Renal cortex interstitium (tissue), 11 donors: Measurements from ENCODE around the gene DENND1B. TPM values are rescaled to one million over a fixed set of nuclear protein-coding genes. Genes with fewer than 3 reads are reported as not detected.
A peak's percentile ranks its signal among the peaks of the same experiment; 100 is the strongest.
"Not testable (repeated sequence)": the region's sequence is repeated elsewhere in the genome, so short reads cannot be mapped to it uniquely, and the experiment has no call there.

ENCODE experiments used
- DNase-seq, 11 donors: peaks; one replicate each; pipeline ENCODE4 v3.0.0-alpha.2; 2013; ENCODE audit warnings: low read depth in 9 of 11, low spot score in 4 of 11; ENCODE audit errors: extremely low read depth in 1 of 11
- polyA plus RNA-seq, 3 donors: library from polyadenylated mRNA; unstranded; fragments of 120-200 nt; gene quantifications; one replicate each; pipeline ENCODE4 v1.2.1, GENCODE V29; 2013; ENCODE audit not compliant: insufficient read length in 3 of 3

Gene DENND1B
- polyA plus RNA-seq, 3 donors, result 10.5 to 12.9 (median 12.6) TPM

DNA sequence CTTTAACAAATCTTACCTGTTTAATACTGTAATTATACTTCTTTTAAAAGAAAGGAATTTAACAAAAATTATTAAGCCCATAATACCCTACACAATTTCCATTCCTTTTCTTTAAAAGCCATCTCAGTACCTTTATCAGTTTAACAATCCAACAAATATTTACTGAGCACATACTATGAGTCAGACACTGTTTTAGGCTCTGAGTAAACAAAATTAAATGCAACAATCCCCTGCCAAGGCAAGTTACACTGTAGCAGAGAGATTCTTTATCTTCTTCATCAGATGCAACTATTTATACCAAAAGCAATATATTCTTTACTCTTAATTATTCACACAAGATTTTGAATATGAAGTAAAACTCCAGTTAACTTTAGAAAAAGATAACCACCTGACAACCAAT, 12.0 kb downstream of the DENND1B start:
- DNase-seq, result no peak

GRCh38 chr1:197761654-197762053, 13.6 kb downstream of the DENND1B start:
- no peak for DNase-seq

DNA sequence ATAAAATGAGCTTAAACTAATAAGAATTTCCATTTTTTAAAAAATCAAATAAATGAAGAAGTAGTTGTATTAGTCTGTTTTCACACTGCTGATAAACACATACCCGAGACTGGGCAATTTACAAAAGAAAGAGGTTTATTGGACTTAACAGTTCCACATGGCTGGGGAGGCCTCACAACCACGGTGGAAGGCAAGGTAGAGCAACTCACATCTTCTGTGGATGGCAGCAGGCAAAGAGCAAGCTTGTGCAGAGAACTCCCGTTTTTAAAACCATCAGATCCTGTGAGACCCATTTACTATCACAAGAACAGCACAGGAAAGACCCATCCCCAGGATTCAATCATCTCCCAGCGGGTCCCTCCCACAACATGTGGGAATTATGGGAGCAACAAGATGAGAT, 19.7 kb downstream of the DENND1B start:
- DNase-seq, result not testable (repeated sequence)

DNA sequence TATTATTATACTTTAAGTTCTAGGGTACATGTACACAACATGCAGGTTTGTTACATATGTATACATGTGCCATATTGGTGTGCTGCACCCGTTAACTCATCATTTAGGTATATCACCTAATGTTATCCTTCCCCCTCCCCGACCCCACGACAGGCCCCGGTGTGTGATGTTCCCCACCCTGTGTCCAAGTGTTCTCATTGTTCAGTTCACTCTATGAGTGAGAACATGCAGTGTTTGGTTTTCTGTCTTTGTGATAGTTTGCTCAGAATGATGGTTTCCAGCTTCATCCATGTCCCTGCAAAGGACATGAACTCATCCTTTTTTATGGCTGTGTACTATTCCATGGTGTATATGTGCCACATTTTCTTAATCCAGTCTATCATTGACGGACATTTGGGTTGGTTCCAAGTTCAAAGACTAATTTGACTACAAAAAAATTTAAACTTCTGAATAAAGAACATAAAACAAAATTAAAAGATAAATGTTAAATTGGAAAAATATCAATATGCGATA, 22.6 kb downstream of the DENND1B start:
- DNase-seq, result not testable (repeated sequence)

GRCh38 chr1:197750366-197750765, 24.9 kb downstream of the DENND1B start:
- DNase-seq, result no peak

GRCh38 chr1:197745911-197746310, 29.4 kb downstream of the DENND1B start:
- DNase-seq, result no peak

DNA sequence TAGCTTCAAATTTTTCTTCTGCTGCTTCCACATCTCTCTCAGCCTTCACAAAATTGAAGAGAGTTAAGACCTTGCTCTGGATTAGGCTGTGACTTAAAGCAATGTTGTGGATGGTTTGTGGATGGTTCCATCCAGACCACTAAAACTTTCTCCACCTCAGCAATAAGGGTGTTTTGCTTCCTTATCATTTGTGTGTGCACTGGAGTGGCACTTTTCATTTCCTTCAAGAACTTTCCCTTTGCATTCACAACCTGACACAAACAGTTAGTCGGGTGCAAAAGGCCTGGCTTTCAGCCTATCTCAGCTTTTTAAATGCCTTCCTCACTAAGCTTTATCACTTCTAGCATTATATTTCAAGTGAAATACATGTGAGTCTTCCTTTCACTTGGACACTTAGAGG, 30.3 kb downstream of the DENND1B start:
- DNase-seq, result no peak

DNA sequence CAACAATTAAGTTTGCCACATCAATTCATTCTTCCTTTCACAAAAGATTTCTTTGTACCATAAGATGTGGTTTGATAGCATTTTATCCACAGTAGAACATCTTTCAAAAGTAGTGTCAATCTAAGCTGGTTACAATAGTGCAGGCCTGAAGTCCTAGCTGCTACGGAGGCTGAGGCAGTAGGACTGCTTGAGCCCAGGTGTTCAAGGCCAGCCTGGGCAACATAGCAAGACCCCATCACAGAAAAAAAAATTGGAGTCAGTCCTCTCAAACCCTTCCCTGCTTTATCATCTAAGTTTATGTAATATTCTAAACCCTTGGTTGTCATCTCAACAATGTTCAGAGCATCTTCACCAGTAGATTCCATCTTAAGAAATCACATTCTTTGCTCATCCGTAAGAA, 31.7 kb downstream of the DENND1B start:
- DNase-seq, result no peak

DNA sequence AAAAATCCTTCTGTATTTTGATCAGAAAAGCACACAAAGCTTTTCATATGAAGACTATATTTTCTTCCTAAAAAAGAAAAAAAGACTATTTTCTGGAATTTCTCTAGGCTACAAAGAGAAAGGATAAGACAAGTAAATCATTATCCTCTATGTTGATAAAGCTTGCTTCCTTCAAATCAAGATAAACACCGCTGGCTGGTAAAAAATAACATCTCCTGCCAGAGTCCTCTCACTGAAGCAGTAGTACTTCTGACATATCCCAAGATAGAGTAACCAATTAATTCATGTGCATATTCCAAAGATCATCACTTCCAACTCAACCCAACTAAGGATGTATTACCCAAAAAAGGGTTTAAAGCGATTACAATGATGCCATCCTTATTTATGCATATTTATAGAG, 34.3 kb downstream of the DENND1B start:
- DNase-seq, result no peak

DNA sequence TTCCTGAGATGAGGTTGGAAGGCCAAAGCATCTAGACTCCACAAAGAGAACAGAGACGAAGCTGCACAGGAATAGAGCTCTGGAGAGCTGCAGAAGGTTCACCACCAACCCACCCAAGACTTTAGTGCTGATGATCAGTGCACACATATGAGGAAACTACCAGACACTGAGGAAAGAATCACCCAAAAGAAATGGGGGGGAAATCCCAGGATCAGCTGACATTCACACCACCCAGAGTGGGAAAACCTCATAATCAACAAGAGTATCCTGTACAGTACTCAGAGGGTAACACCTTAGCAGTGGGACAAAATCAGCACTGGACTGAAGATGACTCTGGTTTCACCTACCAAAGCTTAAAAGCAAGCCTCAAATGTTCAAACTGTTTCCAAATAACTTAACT, 36.4 kb downstream of the DENND1B start:
- DNase-seq, result no peak

GRCh38 chr1:197737916-197738315, 37.4 kb downstream of the DENND1B start:
- DNase-seq, result no peak

DNA sequence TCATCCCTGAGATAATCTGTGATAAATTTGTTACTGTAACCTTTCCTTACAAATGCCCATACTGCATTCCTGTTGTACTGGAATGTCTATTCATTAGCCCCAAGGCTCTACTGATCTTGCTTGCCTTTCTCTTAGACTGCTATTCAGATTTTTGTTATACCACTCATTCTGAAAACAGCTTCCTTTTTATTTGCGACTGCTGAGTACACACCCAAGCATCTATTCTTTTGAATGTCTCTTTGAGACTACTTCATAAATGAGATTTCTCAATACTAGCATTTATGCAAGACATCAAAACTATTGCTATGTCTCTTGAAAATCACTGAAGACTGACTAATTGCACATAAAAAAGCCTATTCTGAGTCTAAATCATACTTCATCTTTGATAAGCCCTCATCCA, 38.6 kb downstream of the DENND1B start:
- no peak for DNase-seq

GRCh38 chr1:197735461-197735860, 39.8 kb downstream of the DENND1B start:
- no peak for DNase-seq

- DNase-seq, result no peak
These were observed 42.0 kb downstream of the DENND1B start for GRCh38 chr1:197733324-197733723.

DNA sequence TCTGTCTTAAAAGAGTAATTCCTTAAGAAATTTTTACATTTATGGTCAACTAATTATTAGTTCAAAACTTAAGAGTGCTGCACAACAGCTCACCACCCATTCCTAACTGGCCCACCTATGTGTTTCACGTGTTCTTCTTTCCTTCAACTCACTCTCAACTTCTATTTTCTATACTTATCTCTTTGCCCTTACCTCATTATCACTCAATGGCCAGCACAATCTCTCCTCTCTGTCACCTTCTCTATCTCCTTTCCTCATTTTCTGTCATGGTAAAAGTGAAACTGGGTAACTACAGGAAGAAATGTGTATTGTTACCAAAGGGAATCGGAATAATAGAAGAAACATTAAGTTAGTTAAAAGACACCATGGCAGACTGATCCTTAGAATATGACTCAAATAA, 43.1 kb downstream of the DENND1B start:
- DNase-seq, result no peak

DNA sequence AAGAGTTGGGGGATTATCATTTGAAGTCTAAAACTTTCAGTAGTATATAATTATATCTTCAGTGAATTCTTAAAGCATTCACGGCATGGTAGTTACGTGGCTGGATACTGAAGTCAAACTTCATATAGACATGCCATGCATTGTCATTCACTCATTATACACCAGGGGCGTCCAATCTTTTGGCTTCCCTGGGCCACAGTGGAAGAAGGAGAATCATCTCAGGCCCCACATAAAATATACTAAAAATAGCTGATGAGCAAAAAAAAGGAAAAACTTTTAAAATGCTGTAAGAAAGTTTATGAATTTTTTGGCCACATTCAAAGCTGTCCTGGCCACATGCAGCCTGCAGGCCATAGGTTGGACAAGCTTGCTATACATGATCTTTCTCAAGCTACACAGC, 43.8 kb downstream of the DENND1B start:
- DNase-seq, result no peak

DNA sequence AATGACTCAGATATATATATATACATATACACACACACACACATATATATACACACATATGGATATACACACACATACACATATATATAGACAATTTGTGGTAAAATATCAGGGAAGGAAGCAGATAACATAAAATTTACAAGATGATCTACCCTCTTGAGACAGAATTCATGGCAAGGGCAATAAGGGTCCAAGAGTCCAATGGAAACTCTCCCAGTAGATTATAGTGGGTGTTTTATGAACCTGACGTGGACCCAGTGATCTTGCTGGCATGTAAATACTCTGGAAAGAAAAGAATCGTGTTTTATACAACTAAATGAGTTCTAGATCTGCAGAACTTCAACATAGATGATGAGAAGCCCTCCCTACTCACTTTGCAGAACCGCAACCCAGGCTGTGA, 49.3 kb downstream of the DENND1B start:
- DNase-seq, result no peak

DNA sequence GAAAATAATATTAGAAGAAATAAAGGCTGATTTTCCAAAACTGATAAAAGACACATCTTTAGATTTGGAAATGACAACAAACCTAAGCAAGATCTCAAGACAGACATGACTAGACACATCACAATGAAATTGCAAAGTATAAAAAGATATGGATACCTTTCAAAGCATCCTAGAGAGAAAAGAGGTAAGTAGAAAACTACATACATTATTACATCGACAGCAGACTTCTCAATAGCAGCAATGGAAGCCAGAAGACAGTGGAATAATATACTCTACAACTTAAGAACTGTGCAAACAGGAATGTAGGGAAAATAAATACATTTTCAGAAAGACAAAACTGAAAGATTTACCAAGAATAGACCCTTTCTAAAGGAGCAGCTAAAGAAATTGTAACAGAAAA, 50.2 kb downstream of the DENND1B start:
- DNase-seq, result peak in 5 of 11 donors; percentile 1 to 25 (median 4)

GRCh38 chr1:197715806-197716205, 59.5 kb downstream of the DENND1B start:
- DNase-seq, result no peak

GRCh38 chr1:197706601-197707000, 68.7 kb downstream of the DENND1B start:
- no peak for DNase-seq

- DNase-seq, result no peak
These were observed 69.3 kb downstream of the DENND1B start for GRCh38 chr1:197705941-197706340.

DNA sequence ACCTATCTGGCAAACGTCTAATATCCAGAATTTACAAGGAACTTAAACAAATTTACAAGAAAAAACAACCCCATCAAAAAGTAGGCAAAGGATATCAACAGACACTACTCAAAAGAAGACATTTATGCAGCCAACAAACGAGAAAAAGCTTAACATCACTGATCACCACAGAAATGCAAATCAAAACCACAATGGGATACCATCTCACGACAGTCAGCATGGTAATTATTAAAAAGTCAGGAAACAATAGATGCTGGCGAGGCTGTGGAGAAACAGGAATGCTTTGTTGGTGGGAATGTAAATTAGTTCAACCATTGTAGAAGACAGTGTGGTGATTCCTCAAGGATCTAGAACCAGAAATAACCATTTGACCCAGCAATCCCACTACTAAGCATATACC, 74.6 kb downstream of the DENND1B start:
- not testable (repeated sequence) for DNase-seq
